TTC549 (cell line): ENCODE measurements around the gene ABCC4.

Experiments
- FAIRE-seq: peaks from 2 replicates; lab custom pipeline; 2012; peaks lifted over from hg19 to GRCh38; lab: Jason Lieb, UNC

The ABCC4 gene

DNA sequence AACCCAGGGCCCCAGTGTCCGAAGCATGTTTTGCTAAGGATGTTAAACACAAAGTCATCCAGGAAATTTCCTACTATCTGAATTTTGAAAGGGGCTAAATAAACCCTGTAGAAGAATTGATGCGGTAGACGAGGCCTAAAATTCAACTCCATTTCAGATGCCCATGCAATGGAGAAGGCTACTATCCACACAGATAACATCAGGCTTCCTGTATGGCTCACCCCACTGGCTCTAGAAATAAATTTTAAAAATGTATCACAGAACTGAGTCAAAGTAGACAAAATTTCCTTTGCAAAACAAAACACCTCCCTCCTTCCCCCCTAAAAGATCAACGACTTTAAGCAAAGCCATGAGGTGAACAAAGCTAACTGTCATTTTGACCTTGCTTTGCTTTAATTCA, 188.4 kb downstream of the ABCC4 start:
- FAIRE-seq = no peak

DNA sequence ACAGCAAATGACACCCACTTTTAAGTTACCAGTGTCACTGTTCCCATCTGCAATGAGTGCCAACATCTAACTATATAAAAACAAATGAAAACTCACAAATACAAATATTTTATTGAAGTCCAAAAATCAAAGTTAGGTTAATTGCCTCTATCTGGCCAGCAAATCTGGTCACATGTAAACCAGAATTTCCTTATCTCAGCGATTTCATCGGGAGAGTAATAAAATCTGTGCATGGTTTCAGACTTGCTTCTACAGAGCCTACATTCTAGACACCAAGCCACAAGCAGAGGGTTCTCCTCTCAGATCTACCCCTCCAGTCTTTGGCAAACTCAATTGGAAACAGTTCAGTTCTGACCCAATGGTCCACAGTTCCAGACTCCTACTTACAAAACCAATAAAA, 189.6 kb downstream of the ABCC4 start:
- FAIRE-seq = no peak

DNA sequence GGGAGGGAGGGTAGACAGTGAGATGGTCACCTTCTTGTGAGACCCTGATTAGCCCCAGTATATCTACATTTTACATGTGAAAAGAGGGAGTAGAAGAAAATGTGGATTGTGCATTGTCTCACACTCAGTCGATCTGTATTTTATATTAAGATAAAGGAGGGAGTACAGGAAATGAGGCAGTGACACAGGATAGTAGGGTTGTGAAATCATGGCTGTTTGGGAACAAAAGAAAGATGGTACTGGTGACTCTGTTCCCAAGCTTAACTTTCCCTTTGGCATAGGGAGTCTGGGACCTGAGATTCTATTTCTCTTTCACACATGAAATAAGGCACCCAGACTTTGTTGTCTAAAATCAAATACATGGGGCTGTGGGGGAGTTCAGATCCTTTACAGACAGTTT, 194.7 kb downstream of the ABCC4 start:
- no peak for FAIRE-seq

DNA sequence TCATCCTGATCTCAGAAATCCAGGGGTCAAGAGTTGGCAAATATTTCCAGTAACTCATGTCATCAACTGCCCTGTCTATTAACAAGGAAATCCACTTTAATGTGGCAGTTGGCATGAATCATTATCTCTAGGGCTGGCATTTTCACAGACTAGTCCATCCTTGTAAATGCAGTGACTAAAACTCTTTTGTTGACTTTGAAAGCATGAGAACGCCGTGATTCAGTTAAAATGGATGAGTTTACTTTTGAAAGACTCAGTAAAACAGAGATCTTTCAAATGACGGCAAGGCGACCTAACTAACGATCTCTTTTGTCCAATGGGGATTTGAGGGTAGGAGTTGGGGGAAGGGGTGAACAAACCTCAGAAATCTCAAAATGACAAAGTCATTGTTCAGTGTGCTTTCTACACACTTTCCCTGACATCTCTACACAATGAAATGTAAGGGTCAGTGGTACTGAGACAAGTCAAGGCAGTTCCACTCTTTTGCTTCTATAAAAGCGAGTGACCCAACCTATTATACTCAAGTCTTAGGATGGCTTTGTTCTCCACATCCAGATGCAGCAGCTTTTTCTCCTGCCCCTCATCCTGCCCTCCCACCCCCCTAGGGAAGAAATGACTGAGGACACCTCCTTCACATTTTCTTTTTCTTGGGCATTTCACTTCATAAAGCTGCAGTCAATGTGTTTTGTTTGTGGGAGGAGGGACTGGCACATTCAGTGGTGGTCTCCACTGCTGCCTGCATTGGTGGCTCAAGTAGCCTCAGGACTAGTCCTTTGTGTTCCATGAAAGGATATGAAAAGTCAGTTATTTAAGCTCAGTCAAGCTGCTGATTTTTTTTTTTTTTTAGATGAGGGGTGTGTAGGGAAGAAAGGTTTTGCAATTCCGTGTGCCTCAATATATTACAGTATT, 200.5 kb downstream of the ABCC4 start:
- no peak for FAIRE-seq

DNA sequence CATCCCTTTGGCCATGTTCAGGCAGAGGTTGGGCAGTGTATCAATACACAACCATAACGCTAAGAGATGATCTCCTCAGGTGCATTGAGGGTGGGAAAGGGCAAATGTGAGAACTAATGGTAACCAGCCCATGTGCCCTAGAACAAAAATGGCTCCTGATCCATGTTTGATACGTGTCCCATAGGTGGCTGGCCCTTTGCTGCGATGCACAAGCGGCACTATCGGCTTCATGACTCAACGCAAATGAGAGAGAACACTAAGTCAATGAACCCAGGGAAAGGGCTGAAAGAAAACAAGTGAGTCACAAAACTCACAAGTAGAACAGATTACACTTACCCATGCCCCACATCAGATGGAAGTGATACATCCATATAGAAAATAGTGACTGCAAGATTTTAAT, 201.7 kb downstream of the ABCC4 start:
- FAIRE-seq = no peak

DNA sequence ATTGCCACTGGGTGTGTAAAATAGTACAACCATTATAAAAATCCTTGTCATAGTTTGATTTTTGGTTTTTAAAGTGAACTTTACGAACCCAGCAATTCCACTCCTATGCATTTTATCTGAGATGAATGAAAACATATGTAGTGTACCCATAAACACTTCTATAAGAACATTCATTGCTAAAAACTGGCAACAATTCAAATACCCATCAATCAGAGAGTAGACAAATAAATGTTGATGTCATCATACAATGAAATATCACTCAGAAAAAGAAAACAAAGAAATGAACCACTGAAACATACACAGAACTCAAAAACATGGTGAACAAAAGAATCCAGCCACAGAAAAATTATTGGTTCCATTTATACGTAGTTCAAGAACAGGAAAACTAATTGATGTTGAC, 202.3 kb downstream of the ABCC4 start:
- no peak for FAIRE-seq

DNA sequence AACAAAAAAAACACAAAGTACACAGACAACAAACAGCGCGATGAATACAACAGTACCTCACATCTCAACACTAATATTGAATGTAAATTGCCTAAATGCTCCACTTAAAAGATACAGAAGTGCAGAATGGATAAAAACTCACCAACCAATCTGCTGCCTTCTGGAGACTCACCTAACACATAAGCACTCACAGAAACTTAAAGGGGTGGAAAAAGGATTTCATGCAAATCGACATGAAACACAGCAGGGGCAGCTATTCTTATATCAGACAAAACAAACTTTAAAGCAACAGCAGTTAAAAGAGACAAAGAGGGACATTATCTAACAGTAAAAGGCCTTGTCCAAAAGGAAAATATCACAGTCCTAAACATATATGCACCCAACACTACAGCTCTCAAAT, 209.5 kb downstream of the ABCC4 start:
- FAIRE-seq = no peak

DNA sequence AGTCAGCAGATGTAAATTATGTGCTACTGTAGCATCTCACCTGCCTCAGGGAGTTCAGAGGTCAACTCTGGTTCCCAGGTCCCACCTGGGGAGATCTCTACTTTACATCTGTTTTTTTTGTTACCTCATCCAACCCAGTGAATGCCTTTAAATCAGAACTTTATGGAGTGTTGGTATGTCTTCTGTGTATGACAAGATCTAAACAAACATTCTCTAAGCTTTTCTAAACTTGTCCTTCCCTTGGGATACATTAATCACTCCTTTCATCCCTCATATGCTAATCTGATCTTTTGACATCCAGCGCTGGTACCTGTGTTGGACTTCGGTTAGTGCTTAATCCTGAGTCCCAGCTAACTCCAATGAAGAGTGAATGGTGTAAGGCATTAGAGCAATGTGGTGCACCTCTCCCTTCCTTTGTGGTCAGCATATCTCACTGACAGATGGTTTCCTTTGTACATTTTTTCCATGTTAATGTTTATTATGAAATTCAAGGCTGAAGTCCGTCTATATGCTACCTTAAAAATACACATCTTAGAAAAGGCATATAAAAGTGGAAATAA, 213.4 kb downstream of the ABCC4 start:
- FAIRE-seq = no peak

DNA sequence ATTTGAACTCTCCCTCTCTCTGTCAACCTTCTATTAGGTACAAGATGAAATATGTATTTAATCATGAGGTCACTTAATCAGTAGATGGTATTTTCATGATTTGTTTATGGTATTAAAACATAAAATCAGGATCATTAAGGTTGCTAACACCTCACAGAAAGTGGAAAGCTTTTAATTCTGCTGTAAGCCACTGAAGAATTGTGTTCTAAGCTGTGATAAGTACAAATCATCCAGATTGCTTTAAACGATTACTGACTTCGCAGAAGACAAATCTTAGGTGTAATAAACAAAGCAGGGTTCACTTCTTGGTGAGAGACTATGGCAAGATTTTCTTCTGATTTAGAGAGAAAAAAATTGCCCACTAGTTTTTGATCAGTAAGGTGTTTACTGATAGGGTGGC, 214.5 kb downstream of the ABCC4 start:
- no peak for FAIRE-seq

DNA sequence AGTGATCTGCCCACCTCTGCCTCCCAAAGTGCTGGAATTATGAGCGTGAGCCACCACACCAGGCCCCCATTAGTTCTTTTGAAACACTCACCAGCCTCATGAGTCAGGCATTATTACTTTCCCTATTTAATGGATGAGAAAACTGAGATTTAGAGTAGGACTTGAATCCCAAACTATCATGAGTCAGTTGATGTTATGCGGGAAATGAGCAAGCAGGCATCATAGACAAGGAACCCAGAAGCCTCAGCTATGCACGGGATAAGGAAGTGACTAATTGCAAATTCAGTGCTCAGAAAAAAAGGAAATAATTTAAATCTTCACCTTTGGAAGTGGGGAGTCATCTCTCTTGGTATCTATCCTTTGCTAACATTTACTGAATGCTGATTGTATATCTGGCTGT, 217.5 kb downstream of the ABCC4 start:
- no peak for FAIRE-seq

DNA sequence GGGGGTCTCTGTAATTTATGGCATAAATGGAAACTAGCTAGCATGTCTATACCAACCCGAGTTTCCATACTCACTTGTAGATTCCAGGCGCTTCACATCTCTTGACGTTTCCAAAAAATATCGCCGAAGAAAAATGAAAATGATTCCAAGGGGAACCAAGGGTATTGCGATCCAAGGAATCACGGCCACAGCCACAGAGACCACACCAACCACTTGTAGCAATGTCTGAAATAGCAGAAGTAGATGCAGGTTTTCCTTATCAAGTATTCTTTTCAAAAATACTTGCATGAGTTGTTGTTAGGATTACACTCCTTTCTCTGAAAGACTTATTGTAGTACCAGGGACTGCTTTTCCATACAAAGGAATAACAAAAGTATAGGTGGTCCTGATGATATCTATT, 218.2 kb downstream of the ABCC4 start:
- FAIRE-seq = no peak

DNA sequence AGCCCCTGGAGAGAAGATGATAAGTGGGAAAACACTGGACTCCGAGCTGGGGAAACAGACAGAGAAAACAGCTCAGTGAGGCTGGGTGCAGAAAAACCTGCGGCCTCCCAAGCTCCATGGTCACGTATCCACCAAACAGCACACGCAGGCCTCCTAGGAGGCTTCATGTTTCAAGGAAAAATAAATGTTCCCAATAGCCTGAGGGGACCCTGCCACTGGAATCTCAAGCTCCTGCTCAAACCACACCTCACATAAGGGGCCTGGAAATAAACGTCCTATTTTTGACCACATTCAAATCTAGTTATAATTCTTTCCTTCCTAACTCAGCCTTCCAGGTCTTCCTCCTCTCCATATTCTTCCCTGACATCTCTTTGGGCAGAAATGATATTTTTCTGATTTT, 225.7 kb downstream of the ABCC4 start:
- FAIRE-seq = no peak

DNA sequence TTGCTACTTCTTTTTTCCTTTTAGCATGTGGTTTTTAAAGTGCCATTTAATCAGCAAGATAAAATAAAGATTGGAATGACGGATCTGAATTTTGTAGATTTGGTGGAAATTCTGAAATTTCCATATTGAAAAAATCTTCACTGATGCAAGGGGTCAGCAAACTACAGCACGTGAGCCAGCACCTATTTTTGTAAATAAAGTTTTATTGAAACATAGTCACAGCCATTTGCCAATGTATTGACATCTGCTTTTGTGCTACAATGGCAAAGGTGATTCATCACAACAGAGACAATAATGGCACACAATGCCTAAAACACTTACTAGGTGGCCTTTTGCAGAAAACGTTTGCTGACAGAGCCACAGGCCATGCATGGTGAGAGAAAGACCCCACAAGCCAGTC, 226.4 kb downstream of the ABCC4 start:
- FAIRE-seq = no peak

DNA sequence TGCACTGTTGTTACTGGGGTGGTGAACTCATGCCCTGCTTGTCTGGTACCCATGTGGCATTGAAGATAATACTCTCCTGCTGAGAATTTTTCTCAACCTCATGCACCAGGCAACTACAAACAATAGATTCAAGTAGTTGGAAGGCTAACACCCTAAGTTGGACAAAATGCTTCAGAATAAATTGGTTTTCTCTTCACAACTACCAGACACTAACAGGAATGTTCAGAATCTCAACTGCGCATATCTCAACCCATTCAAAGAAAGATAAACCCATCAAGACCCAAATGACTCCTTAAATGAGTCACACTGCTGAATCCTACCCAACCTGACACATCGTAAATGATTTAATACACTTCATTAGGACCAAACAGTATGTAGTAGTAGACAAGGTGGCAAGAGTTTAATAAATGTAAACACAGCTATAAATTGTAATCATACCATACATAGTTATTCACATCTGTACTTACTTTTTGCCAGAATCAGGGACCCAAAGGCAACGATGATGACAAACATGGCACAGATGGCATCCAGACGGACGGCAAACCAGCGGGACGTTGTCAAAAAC, 227.4 kb downstream of the ABCC4 start:
- no peak for FAIRE-seq

DNA sequence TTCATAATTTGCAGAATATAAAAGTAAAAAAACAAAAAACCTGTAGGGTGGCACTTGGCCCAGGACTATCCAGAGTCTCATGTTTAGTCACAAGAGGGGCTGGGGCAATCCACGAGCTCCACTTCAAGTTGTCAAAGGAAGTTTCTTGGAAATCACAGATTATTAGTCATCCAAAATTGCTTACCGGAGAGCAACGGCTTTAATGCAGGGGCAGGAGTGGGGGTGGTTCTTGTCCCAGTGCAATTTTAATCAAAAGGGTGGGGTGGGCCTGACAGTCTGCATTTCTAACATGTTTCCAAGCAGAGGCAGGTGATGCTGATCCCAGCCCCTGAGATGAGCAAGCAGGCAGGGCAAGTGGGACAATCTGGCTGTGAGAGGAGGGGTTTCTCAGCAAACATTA, 233.9 kb downstream of the ABCC4 start:
- no peak for FAIRE-seq

DNA sequence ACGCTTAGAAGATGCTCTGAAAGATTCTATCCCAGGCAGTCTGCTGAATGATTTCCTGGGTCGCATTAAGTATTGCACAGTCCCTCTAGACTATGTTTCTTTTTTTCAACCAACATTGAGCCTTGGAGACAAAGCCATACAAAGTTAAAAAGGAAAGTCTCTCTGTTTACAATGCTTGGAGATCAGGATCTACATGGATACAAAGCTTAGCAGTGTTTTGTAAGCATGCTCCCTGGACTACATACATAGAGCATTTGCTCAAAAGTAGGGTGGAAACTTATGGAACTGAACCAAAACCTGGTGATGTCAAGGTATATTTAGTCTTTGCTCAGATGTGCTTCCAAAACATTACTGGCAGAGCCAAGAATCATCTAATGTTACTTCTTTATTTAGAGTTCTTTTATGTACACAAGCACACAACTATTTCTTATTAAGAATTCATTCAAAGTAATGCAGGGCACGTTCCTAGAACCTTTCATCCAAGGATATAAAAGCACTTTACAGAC, 241.2 kb downstream of the ABCC4 start:
- no peak for FAIRE-seq

DNA sequence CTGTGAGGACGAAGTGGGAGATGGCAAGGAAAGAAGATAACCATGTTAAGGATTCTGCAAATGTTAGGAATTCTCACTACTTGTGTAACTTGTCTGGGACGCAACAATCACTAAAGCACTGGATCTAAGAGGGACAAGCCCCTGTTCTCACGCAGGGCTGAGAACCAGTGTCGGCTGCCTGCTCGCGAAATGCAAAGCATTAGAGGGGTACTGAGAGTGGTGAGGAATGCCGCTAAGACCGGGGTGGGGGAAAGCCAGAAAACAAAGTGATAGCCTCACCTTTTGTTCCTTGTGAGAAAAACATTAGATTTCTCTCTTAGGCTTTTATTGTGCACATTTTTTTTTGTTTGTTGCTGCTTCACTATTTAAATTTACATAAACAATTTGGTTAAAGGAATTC, 241.9 kb downstream of the ABCC4 start:
- no peak for FAIRE-seq

DNA sequence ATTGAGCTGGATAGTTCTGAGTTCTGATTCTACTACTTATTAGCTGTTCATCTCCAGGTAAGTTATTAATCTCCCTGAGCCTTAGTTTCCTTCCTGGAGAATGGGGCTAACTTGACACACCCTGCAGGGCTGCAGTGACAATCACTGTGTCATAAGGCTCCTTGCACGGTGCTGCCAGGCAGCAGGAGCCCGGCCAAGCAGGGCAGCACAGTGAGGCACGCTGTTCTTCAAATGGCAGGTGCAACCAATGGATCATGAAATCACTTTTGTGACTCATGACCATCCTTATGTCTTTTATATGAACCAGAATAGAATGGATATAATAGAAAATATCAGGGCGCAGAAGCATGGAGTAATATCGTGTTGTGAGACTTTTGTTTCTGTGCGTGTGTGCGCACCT, 242.6 kb downstream of the ABCC4 start:
- FAIRE-seq = no peak

DNA sequence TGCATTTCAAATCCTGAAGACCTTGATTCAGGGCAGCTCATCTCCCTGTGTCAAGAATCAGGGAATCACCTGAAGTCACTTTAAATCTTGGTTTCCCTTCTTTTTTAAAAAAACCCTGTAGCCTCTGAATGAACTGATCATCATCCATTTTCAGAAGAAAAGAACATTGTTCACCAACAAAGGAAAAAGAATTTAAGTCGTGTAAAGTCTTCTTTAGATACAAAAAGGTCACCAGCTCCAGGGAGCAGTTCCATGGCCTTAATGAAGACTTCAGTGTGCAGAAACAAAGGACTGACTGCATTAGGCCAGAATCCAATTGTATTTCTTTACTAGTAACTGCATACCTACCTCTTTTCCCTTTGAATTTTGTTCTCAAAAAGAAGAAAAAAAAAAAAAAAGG, 245.0 kb downstream of the ABCC4 start:
- no peak for FAIRE-seq

DNA sequence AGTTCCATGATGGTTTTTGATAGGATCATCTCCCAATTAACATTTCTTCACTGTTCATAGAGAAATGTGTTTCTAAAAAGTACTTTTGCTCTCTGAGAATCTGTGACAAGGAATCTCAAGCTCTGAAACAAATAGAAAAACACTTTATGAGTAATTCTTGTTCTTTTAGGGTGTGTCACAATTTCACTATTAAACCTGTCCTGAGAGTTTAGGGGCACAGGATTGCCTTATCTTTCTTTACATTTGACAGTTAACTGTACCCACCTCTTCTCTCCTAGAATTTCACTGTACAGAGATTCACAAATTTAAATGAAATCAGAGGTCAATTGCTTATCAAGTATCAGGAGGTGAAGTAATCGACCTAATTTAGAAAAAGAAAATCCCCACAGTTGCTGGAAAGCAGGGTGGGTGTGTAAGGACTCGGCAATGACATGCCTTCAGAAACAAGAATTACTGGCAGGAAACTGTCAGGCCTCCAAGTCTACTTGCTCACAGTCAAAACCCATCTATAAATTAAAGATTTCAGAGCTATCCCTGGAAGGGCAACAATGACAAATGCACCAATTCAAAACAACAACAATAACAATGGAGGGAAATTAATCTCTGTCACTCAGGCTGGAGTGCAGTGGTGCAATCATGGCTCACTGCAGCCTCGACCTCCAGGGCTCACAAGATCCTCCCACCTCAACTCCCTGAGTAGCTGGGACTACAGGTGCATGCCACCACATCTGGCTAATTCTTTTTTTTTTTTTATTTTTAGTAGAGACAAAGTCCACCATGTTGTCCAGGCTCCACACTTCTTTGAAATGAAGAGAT, 250.2 kb downstream of the ABCC4 start:
- FAIRE-seq = no peak

DNA sequence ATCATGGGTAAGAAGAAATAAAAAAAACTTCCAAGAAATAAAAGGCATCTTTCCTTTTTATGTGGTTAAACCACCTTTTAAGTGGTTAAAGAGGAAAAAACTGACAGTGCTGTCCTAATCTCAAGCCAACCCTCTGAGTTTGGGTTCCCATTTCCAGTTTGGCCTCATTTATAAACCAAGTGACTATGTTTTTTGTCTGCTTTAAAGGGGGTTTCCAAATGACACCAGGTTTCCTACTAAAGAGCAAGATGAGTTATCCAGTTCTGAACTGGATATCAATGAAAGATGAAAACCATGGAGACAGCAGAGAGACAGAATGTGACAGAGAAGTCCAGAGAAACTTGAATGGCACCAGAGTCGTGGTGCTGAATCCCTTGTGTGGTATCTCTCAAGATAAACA, 251.5 kb downstream of the ABCC4 start:
- FAIRE-seq = no peak

DNA sequence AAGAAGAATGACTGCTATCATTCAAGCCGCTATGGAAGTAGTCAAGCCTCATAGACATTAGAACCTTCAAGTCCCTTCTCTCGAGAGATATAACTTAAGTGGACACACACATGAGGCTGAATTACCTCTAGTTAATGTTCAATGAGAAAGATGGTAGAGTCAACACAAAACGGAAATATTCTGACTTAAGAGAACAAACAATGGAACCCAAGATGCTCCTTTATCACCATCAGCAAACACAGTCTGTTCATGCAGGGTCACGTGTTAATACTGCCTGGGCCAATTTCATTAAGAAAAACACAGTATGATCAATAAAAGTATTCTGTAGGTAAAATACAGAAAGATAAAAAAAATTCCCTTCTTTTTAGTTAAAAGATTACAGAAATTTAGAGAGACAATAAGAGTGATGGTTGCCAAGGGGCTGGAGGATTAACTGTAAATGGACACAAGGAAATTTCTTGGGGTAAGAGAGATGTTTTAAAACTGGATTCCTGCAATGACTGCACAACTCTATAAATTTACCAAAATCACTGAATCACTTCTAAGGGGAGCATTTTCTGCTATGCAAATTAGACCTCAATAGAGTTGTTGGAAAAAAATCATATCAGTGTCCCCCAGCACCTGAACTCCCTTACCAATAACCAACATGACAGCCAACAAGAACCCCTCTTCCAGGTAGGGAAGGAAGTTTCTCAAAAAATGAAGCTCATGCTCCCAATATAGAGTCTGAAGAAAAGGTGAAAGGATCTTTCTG, 256.6 kb downstream of the ABCC4 start:
- no peak for FAIRE-seq
